ENCODE data around the gene MYOCOS. TPM values are rescaled to one million over a fixed set of nuclear protein-coding genes. Genes with fewer than 3 reads are reported as not detected.
"Not testable (repeated sequence)": the region's sequence is repeated elsewhere in the genome, so short reads cannot be mapped to it uniquely, and the experiment has no call there.

MYOCOS gene
- total RNA-seq, 8 experiments from 2014 or later, result 0.17 to 0.61 (median 0.25) TPM; not detected in 3

DNA sequence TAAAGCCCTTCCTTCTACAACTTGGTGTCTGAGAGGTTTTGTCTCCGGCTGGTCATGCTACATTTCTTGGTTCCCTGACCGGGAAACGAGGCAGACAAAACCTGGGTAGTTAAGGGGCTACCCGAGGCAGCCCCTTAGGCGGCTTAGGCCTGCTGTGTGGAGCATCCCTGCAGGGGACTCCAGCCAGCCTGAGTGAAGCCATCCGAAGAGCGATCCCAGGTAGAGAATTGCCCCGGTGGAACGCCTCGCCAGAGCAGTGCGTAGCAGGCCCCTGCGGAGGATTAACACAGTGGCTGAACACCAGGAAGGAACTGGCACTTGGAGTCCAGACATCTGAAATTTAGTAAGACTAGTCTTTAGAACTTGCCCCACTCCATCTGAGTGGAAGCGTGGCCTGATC is 21.2 kb upstream of the MYOCOS start:
- 74 to 93% (median 85%) methylated on average over 2 to 11 of the region's 13 CpGs; no CpG with 5 or more reads in 5 of the 10 experiments for WGBS, 10 experiments
- in situ Hi-C loops (cut with MboI; ENCODE audit: low pct_unique_long_range_greater_than_20kb in 2 of 9, low sequenced_read_pairs in 9 of 9, unreplicated experiment in 9 of 9), result no loop called here
- Histone ChIP-seq H3K27ac (no peak overlapping the region), H3K4me1 (replicated peaks in 1 of 2) (no peaks in the 10 kb centered on the region), H3K4me3 (no peak overlapping the region)
- ATAC-seq (replicated peaks in 6 of 8), result peak in 1 of 8 experiments; percentile 19

DNA sequence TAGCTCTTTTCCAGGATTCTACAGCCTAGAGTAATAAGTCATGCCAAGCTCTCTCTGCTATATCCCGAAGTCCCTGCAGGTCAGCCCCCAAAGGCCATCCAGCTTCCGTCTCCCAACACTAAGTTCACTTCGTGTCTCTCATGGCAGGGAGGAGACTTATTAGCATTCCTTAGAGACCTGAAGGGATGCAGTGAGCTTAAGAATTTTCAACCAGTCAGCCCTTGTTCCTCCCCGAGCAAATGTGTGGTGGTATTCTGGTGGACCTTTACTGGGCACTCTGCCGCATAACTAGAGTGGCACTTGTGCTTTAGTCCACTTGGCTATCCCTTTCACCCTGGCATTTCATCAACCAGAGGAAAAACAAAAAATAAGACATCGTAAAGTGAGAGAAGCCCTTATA is 19.0 kb upstream of the MYOCOS start:
- 48 to 100% (median 85%) methylated on average over 1 to 6 of the region's 6 CpGs; no CpG with 5 or more reads in 3 of the 10 experiments for WGBS, 10 experiments
- ATAC-seq (replicated peaks in 6 of 8); in situ Hi-C loops (cut with MboI; ENCODE audit: low pct_unique_long_range_greater_than_20kb in 2 of 9, low sequenced_read_pairs in 9 of 9, unreplicated experiment in 9 of 9); H3K4me1 ChIP-seq (replicated peaks in 1 of 2); H3K4me3 ChIP-seq; H3K27ac ChIP-seq: not testable (repeated sequence)

- in situ Hi-C loops (cut with MboI; ENCODE audit: low pct_unique_long_range_greater_than_20kb in 2 of 9, low sequenced_read_pairs in 9 of 9, unreplicated experiment in 9 of 9), result no loop called here
- no peak for ATAC-seq (replicated peaks in 6 of 8)
- H3K27ac ChIP-seq, result no peak overlapping the region
- H3K4me3 ChIP-seq, result no peak overlapping the region
- no peaks in the 10 kb centered on the region for H3K4me1 ChIP-seq (replicated peaks in 1 of 2)
- 55 to 100% (median 70%) methylated on average over 1 to 10 of the region's 10 CpGs; no CpG with 5 or more reads in 1 of the 10 experiments for WGBS, 10 experiments
Observed at GRCh38 chr1:171606402-171606941, 15.6 kb upstream of the MYOCOS start.

- WGBS, 10 experiments, result 76 to 100% (median 83%) methylated on average over 1 to 2 of the region's 2 CpGs; no CpG with 5 or more reads in 1 of the 10 experiments
- no peak for ATAC-seq (replicated peaks in 6 of 8)
- Histone ChIP-seq H3K27ac (no peak overlapping the region), H3K4me1 (replicated peaks in 1 of 2) (no peaks in the 10 kb centered on the region), H3K4me3 (no peak overlapping the region)
- in situ Hi-C loops (cut with MboI; ENCODE audit: low pct_unique_long_range_greater_than_20kb in 2 of 9, low sequenced_read_pairs in 9 of 9, unreplicated experiment in 9 of 9), result no loop called here
Observed at GRCh38 chr1:171610385-171610784, 11.7 kb upstream of the MYOCOS start.

DNA sequence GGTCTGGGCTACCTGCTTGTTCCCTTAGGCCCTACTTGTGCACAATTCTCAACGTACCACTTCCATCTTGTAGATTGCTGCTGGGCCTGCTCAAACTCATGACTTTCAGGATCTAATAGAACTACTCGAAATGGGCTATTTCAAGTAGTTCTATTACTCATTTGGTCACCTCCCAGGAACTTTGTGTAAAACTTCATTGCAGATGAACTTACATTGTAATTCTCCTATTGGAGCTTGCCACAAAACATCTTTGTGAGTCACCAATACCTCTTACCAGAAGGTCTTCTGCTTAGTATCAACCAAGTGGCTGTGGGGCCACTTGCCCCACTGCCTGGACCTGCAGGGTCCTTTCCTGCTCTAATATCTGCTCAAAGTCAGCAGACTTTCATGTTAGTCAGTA is 10.7 kb upstream of the MYOCOS start:
- in situ Hi-C loops (cut with MboI; ENCODE audit: low pct_unique_long_range_greater_than_20kb in 2 of 9, low sequenced_read_pairs in 9 of 9, unreplicated experiment in 9 of 9), result no loop called here
- H3K27ac ChIP-seq, result no peak overlapping the region
- H3K4me1 ChIP-seq (replicated peaks in 1 of 2), result no peaks in the 10 kb centered on the region
- no peak overlapping the region for H3K4me3 ChIP-seq
- WGBS, 10 experiments, result 14 to 88% (median 57%) methylated on average over 1 to 2 of the region's 2 CpGs; no CpG with 5 or more reads in 1 of the 10 experiments
- peak in 2 of 8 experiments; percentile 42 to 45 for ATAC-seq (replicated peaks in 6 of 8)

- in situ Hi-C loops (cut with MboI; ENCODE audit: low pct_unique_long_range_greater_than_20kb in 2 of 9, low sequenced_read_pairs in 9 of 9, unreplicated experiment in 9 of 9), result no loop called here
- H3K4me3 ChIP-seq, result no peak overlapping the region
- 50 to 100% (median 80%) methylated on average over 1 of the region's 1 CpG; no CpG with 5 or more reads in 3 of the 10 experiments for WGBS, 10 experiments
- no peak overlapping the region for H3K27ac ChIP-seq
- H3K4me1 ChIP-seq (replicated peaks in 1 of 2), result no peaks in the 10 kb centered on the region
- no peak for ATAC-seq (replicated peaks in 6 of 8)
Observed at GRCh38 chr1:171613282-171613681, 8.8 kb upstream of the MYOCOS start.

GRCh38 chr1:171615122-171615906 is 6.7 kb upstream of the MYOCOS start:
- in situ Hi-C loops (cut with MboI; ENCODE audit: low pct_unique_long_range_greater_than_20kb in 2 of 9, low sequenced_read_pairs in 9 of 9, unreplicated experiment in 9 of 9); ATAC-seq (replicated peaks in 6 of 8); H3K27ac ChIP-seq; H3K4me3 ChIP-seq; H3K4me1 ChIP-seq (replicated peaks in 1 of 2): not testable (repeated sequence)
- WGBS, 10 experiments, result 46 to 96% (median 74%) methylated on average over 2 to 11 of the region's 14 CpGs

DNA sequence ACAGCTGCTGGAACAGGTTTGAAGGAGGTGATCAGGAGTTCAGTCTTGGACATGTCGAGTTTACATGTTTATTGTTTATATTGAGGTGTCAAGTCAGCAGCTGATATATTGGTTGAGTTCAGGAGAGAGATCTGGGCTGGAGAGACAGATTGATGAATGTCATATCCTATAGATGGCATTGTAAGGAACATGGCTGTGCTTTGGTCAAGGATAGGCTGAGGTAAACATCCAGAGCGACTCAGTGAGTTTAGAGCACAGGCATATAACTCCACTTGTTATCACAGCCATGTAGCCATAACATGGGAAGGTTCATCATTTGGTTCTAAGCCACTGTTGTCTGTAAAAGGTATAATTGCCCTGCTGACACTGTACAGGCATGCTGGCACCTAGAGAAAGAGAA is 5.5 kb upstream of the MYOCOS start:
- WGBS, 10 experiments, result 54 to 95% (median 85%) methylated on average over 2 of the region's 2 CpGs; no CpG with 5 or more reads in 4 of the 10 experiments
- H3K27ac ChIP-seq, result no peak overlapping the region
- no peak for ATAC-seq (replicated peaks in 6 of 8)
- no peak overlapping the region for H3K4me3 ChIP-seq
- in situ Hi-C loops (cut with MboI; ENCODE audit: low pct_unique_long_range_greater_than_20kb in 2 of 9, low sequenced_read_pairs in 9 of 9, unreplicated experiment in 9 of 9), result no loop called here
- no peaks in the 10 kb centered on the region for H3K4me1 ChIP-seq (replicated peaks in 1 of 2)

DNA sequence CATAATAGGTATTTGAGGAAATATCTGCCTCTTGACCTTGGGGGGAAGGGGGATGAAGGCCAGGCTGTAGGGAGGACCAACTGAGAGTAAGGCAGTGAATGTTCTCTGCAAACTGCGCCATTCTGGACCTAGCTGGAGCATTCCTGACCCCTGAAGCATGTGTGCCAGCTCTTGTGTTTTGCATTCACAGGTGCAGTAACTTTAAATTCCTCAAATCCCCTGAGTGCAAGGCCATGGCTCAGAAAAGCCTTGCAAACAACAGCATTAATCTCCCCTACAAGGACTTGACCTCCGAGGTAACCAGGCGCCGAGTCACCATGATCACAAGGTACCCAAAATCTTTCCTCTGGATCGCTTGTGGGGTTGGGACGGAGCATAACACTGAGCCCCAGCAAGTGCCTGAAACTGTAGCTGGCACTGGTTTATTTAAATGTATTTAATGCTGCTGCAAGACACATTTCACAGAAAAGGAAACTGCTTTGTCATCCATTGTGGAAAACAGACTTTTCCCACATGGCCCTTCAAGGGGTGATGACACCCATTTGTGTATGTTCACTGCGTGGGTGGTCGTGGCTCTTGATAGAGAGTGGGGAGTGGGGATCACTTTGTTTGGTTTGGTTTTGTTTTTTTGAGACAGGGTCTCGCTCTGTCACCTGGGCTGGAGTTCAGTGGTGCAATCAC is 1.7 kb downstream of the MYOCOS start:
- ATAC-seq (replicated peaks in 6 of 8), result no peak
- in situ Hi-C loops (cut with MboI; ENCODE audit: low pct_unique_long_range_greater_than_20kb in 2 of 9, low sequenced_read_pairs in 9 of 9, unreplicated experiment in 9 of 9), result no loop called here
- Histone ChIP-seq H3K27ac (no peak overlapping the region), H3K4me3 (no peak overlapping the region), H3K4me1 (replicated peaks in 1 of 2) (peaks cover 0 to 5% of the 10 kb centered on the region in 2 donors)
- 18 to 96% (median 65%) methylated on average over 1 to 9 of the region's 9 CpGs; no CpG with 5 or more reads in 1 of the 10 experiments for WGBS, 10 experiments

GRCh38 chr1:171625225-171625624 is 3.2 kb downstream of the MYOCOS start:
- Histone ChIP-seq H3K27ac (no peak overlapping the region), H3K4me1 (replicated peaks in 1 of 2) (peaks cover 0 to 5% of the 10 kb centered on the region in 2 donors), H3K4me3 (no peak overlapping the region)
- WGBS, 10 experiments, result 33 to 100% (median 56%) methylated on average over 1 of the region's 1 CpG; no CpG with 5 or more reads in 5 of the 10 experiments
- no peak for ATAC-seq (replicated peaks in 6 of 8)
- in situ Hi-C loops (cut with MboI; ENCODE audit: low pct_unique_long_range_greater_than_20kb in 2 of 9, low sequenced_read_pairs in 9 of 9, unreplicated experiment in 9 of 9), result loop anchor here in 2 of 9 experiments (25.0 kb wide), 1 partner anchor 362 kb away; no protein-coding TSS in a partner anchor

DNA sequence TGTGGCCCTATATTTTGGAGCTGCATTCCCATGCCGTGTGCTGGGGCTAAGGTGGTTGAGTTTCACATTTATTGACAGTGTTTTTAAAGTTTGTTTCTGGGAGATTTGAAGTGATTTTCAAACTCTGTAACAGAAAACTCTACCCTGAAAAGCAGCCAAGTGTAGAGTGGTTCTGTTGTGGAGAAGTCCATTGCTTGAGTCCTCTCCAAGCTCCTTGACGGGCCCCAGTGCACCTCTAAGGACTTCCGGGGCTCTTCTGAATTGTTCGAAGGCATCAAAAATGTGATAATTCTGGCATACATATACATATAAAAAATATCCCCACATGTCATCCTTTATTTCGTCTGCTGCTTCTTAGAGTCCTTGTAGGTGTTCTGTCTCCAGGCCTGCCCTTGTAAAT is 5.0 kb downstream of the MYOCOS start:
- WGBS, 10 experiments, result 0 to 100% (median 80%) methylated on average over 1 to 5 of the region's 5 CpGs; no CpG with 5 or more reads in 1 of the 10 experiments
- in situ Hi-C loops (cut with MboI; ENCODE audit: low pct_unique_long_range_greater_than_20kb in 2 of 9, low sequenced_read_pairs in 9 of 9, unreplicated experiment in 9 of 9), result loop anchor here in 2 of 9 experiments (25.0 kb wide), 1 partner anchor 360 kb away; no protein-coding TSS in a partner anchor
- no peak overlapping the region for H3K4me3 ChIP-seq
- H3K27ac ChIP-seq, result no peak overlapping the region
- no peak for ATAC-seq (replicated peaks in 6 of 8)
- H3K4me1 ChIP-seq (replicated peaks in 1 of 2), result peaks cover 0 to 4% of the 10 kb centered on the region in 2 donors

- Histone ChIP-seq H3K4me3 (no peak overlapping the region), H3K27ac (no peak overlapping the region), H3K4me1 (replicated peaks in 1 of 2) (no peaks in the 10 kb centered on the region)
- WGBS, 10 experiments, result 22 to 100% (median 90%) methylated on average over 1 to 2 of the region's 2 CpGs
- in situ Hi-C loops (cut with MboI; ENCODE audit: low pct_unique_long_range_greater_than_20kb in 2 of 9, low sequenced_read_pairs in 9 of 9, unreplicated experiment in 9 of 9), result loop anchor here in 2 of 9 experiments (25.0 kb wide), 1 partner anchor 359 kb away; no protein-coding TSS in a partner anchor
- ATAC-seq (replicated peaks in 6 of 8), result no peak
Observed at GRCh38 chr1:171628225-171628624, 6.2 kb downstream of the MYOCOS start.

- in situ Hi-C loops (cut with MboI; ENCODE audit: low pct_unique_long_range_greater_than_20kb in 2 of 9, low sequenced_read_pairs in 9 of 9, unreplicated experiment in 9 of 9), result loop anchor here in 2 of 9 experiments (25.0 kb wide), 1 partner anchor 352 kb away; no protein-coding TSS in a partner anchor
- 0 to 100% (median 88%) methylated on average over 1 to 2 of the region's 2 CpGs; no CpG with 5 or more reads in 3 of the 10 experiments for WGBS, 10 experiments
Observed at GRCh38 chr1:171635661-171636060, 13.6 kb downstream of the MYOCOS start.

More at GRCh38 chr1:171635661-171636060, 13.6 kb downstream of the MYOCOS start:
- Histone ChIP-seq H3K4me3 (no peak overlapping the region), H3K27ac (no peak overlapping the region), H3K4me1 (replicated peaks in 1 of 2) (no peaks in the 10 kb centered on the region)
- no peak for ATAC-seq (replicated peaks in 6 of 8)
